Measurements from ENCODE around the gene TNFSF13.

TNFSF13 gene

GRCh38 chr17:7551396-7551795 is 7.2 kb upstream of the TNFSF13 start:
- H3K27ac ChIP-seq (ENCODE audit: low read length), result no peak overlapping the region
- no peak overlapping the region for H3K9ac ChIP-seq (ENCODE audit: low read length)
- no peak overlapping the region for H3K4me2 ChIP-seq (ENCODE audit: low read depth, low read length)

GRCh38 chr17:7552621-7553051 is 5.9 kb upstream of the TNFSF13 start:
- H3F3A ChIP-seq (ENCODE audit: insufficient read depth, low read length), result peaks cover 18% of the 10 kb centered on the region
- peak overlapping the region; percentile 56; the same call in 1 of the 2 replicates for H3K4me2 ChIP-seq (ENCODE audit: low read depth, low read length)
- H4K20me1 ChIP-seq (ENCODE audit: insufficient read depth, low read length), result no peaks in the 10 kb centered on the region
- no peaks in the 10 kb centered on the region for H3K79me2 ChIP-seq (ENCODE audit: low read length)
- no peaks in the 10 kb centered on the region for H3K9me3 ChIP-seq (replicated peaks; ENCODE audit: insufficient read depth, low read length)
- peak; percentile 84 for DNase-seq
- peak overlapping the region; percentile 62; the same call in 1 of the 2 replicates for H3K27ac ChIP-seq (ENCODE audit: low read length)
- TF ChIP-seq CTCF (IDR thresholded peaks at IDR 0.05; ENCODE audit: low read length) (no peak), EZH2phosphoT487 (IDR thresholded peaks at IDR 0.05; ENCODE audit: low read length) (no peak), EZH2 (optimal IDR thresholded peaks at IDR 0.05; ENCODE audit: low read depth, low read length) (no peak)
- H3K9me2 ChIP-seq (replicated peaks; ENCODE audit: insufficient read depth, low read length), result no peaks in the 10 kb centered on the region
- peaks cover 21% of the 10 kb centered on the region for H3K4me1 ChIP-seq (ENCODE audit: low read length)
- H2AFZ ChIP-seq (ENCODE audit: low read length), result no peak overlapping the region
- no peak overlapping the region for H3K9ac ChIP-seq (ENCODE audit: low read length)
- H3K4me3 ChIP-seq (ENCODE audit: low read length), result no peak overlapping the region
- peaks cover 7% of the 10 kb centered on the region for H3K27me3 ChIP-seq (replicated peaks; ENCODE audit: insufficient read depth, low read length)
- H3K36me3 ChIP-seq (replicated peaks; ENCODE audit: insufficient read depth, low read length), result no peaks in the 10 kb centered on the region

More at GRCh38 chr17:7551396-7551795, 7.2 kb upstream of the TNFSF13 start:
- H3K4me1 ChIP-seq (ENCODE audit: low read length), result peaks cover 18% of the 10 kb centered on the region
- no peaks in the 10 kb centered on the region for H3K36me3 ChIP-seq (replicated peaks; ENCODE audit: insufficient read depth, low read length)
- peaks cover 7% of the 10 kb centered on the region for H3K27me3 ChIP-seq (replicated peaks; ENCODE audit: insufficient read depth, low read length)
- H3F3A ChIP-seq (ENCODE audit: insufficient read depth, low read length), result peaks cover 18% of the 10 kb centered on the region
- no peaks in the 10 kb centered on the region for H4K20me1 ChIP-seq (ENCODE audit: insufficient read depth, low read length)
- no peaks in the 10 kb centered on the region for H3K9me3 ChIP-seq (replicated peaks; ENCODE audit: insufficient read depth, low read length)
- H3K4me3 ChIP-seq (ENCODE audit: low read length), result no peak overlapping the region
- H2AFZ ChIP-seq (ENCODE audit: low read length), result no peak overlapping the region
- DNase-seq, result no peak
- H3K9me2 ChIP-seq (replicated peaks; ENCODE audit: insufficient read depth, low read length), result no peaks in the 10 kb centered on the region
- TF ChIP-seq CTCF (IDR thresholded peaks at IDR 0.05; ENCODE audit: low read length) (no peak), EZH2 (optimal IDR thresholded peaks at IDR 0.05; ENCODE audit: low read depth, low read length) (no peak), EZH2phosphoT487 (IDR thresholded peaks at IDR 0.05; ENCODE audit: low read length) (no peak)
- no peaks in the 10 kb centered on the region for H3K79me2 ChIP-seq (ENCODE audit: low read length)

- peaks cover 18% of the 10 kb centered on the region for H3F3A ChIP-seq (ENCODE audit: insufficient read depth, low read length)
- no peaks in the 10 kb centered on the region for H4K20me1 ChIP-seq (ENCODE audit: insufficient read depth, low read length)
- H3K9ac ChIP-seq (ENCODE audit: low read length), result peak overlapping the region; percentile 9; the same call in 1 of the 2 replicates
- H3K36me3 ChIP-seq (replicated peaks; ENCODE audit: insufficient read depth, low read length), result no peaks in the 10 kb centered on the region
- peaks cover 4% of the 10 kb centered on the region for H3K27me3 ChIP-seq (replicated peaks; ENCODE audit: insufficient read depth, low read length)
- TF ChIP-seq EZH2 (optimal IDR thresholded peaks at IDR 0.05; ENCODE audit: low read depth, low read length) (no peak), EZH2phosphoT487 (IDR thresholded peaks at IDR 0.05; ENCODE audit: low read length) (no peak), CTCF (IDR thresholded peaks at IDR 0.05; ENCODE audit: low read length) (no peak)
- H3K27ac ChIP-seq (ENCODE audit: low read length), result peak overlapping the region; percentile 62; the same call in 1 of the 2 replicates
- H3K9me2 ChIP-seq (replicated peaks; ENCODE audit: insufficient read depth, low read length), result no peaks in the 10 kb centered on the region
- H3K4me3 ChIP-seq (ENCODE audit: low read length), result no peak overlapping the region
- no peaks in the 10 kb centered on the region for H3K9me3 ChIP-seq (replicated peaks; ENCODE audit: insufficient read depth, low read length)
- no peak for DNase-seq
- H3K79me2 ChIP-seq (ENCODE audit: low read length), result no peaks in the 10 kb centered on the region
- H3K4me2 ChIP-seq (ENCODE audit: low read depth, low read length), result peak overlapping the region; percentile 56
- 0 out of 2 replicates have a peak overlapping the region, but pooled peaks have one; percentile 20 for H2AFZ ChIP-seq (ENCODE audit: low read length)
- H3K4me1 ChIP-seq (ENCODE audit: low read length), result peaks cover 24% of the 10 kb centered on the region
Observed at GRCh38 chr17:7553356-7553755, 5.2 kb upstream of the TNFSF13 start.
